Loucy (cell line): ENCODE measurements around the gene PRR12.

Experiments
- CTCF ChIP-seq: fragments of 200-600 bp; sonication (generic); conservative IDR thresholded peaks from 2 replicates; pipeline ENCODE4 v1.5.1; 2014; ENCODE audit warnings: mild to moderate bottlenecking, antibody characterized with exemption, low read length
- EZH2phosphoT487 ChIP-seq: fragments of 200-600 bp; IDR thresholded peaks from 2 replicates; pipeline ENCODE4 v1.6.1; 2018; ENCODE audit warnings: antibody characterized with exemption, mild to moderate bottlenecking, moderate library complexity, borderline replicate concordance

DNA sequence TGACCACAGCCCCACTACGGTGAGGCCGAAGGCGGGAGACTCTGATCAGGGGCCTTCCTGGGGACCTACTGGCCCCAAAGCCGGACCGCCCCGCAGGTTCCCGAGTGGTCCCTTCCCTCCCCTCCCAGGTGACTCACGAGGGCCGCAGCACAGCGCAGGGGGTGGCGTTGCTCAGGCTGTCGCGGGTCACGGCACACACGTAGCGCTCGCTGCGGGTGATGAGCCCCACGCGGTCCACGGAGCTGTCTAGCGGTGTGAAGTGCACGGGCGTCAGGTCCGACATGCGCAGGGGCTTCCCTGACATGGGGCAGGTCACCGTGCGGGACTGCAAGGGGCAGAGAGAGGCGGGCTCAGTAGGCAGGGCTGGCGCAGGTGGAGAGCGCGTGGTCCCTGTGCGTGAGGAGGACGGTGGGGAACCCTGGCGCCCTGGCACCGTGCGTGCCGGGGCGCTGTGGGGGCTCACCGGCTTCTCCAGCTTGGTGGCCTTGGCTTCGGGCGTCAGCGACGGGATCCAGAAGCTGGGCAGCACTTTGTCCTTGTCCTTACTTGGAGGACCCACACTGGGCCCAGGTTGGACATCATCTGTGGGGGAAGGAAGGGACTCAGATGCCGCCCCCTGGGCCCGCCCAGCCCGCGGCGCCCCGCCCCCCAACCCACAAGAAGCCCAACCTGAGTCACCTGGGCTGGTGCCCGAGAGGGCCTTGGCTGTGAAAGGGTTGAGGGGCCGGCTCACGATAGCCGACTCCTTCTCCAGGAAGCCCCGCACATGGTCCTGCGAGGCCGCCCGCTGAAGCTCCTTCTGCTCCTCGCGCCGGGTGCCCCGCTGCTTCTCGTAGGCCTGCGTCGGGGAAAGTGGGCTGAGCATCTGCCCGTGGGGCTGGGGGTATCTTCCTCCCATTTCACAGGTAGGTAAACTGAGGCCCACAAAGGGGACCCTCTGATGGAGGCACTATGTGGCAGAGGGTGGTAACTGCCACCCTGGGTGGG lies 34.3 kb upstream of the PRR12 start:
- no peak for TF ChIP-seq CTCF
- TF ChIP-seq EZH2phosphoT487, result no peak
